Lung (tissue), 12 donors: ENCODE results near the gene STAB1. TPM values are rescaled to one million over a fixed set of nuclear protein-coding genes. Genes with fewer than 3 reads are reported as not detected.

Experiments used
- ATAC-seq: fragments of 200-7000 bp; cut with Tn5 transposase; one replicate; pipeline ENCODE4 v1.9.1; 2020; ENCODE audit warnings: moderate number of reproducible peaks; ENCODE audit not compliant: insufficient read depth, low FRiP score
- DNase-seq, 3 donors: peaks; one replicate each; pipeline ENCODE4 v3.0.0-alpha.2; 2013 to 2017
- H3K27ac ChIP-seq, 2 donors: one replicate each; pipeline ENCODE4 v1.5.1; 2013; ENCODE audit warnings: mild to moderate bottlenecking in 2 of 2, moderate library complexity in 2 of 2, control low read depth in 1 of 2, inconsistent platforms in 1 of 2, low read depth in 1 of 2, low read length in 1 of 2
- H3K27me3 ChIP-seq, 3 donors: one replicate each; pipeline ENCODE4 v1.5.1; 2013; ENCODE audit warnings: low read length in 2 of 3; ENCODE audit not compliant: control insufficient read depth in 3 of 3, insufficient read depth in 3 of 3
- H3K36me3 ChIP-seq, 4 donors: one replicate each; pipeline ENCODE4 v1.5.1; 2013; ENCODE audit warnings: low read length in 4 of 4, mild to moderate bottlenecking in 1 of 4, moderate library complexity in 1 of 4; ENCODE audit not compliant: control insufficient read depth in 4 of 4, insufficient read depth in 4 of 4
- H3K4me1 ChIP-seq, 5 donors: one replicate each; pipeline ENCODE4 v1.5.1; 2013; ENCODE audit warnings: low read length in 5 of 5, mild to moderate bottlenecking in 2 of 5, moderate library complexity in 1 of 5; ENCODE audit not compliant: control insufficient read depth in 5 of 5, insufficient read depth in 5 of 5
- H3K4me3 ChIP-seq: one replicate; pipeline ENCODE4 v1.5.1; 2013; ENCODE audit warnings: mild to moderate bottlenecking, control low read depth, moderate library complexity
- H3K9ac ChIP-seq, 2 donors: one replicate each; pipeline ENCODE4 v1.5.1; 2013; ENCODE audit warnings: low read length in 2 of 2, control low read depth in 1 of 2; ENCODE audit not compliant: insufficient read depth in 1 of 2
- H3K9me3 ChIP-seq, 4 donors: one replicate each; pipeline ENCODE4 v1.5.1; 2013; ENCODE audit warnings: low read length in 3 of 4, mild to moderate bottlenecking in 1 of 4, moderate library complexity in 1 of 4; ENCODE audit not compliant: control insufficient read depth in 4 of 4, insufficient read depth in 3 of 4
- WGBS, 2 donors: extraction: QIAGEN DNeasy Blood & Tissue Kit; methylation state at CpG; one replicate each; pipeline ENCODE4 v1.1.7; 2013; 5-methylcytosine and 5-hydroxymethylcytosine counted together
- polyA plus RNA-seq, 2 donors: library from polyadenylated mRNA; stranded (reverse); fragments of 200-250 nt; gene quantifications; one replicate each; pipeline ENCODE4 v1.2.1, GENCODE V29; 2013
- total RNA-seq, 2 donors: library from RNA; depleted of rRNA in 1 of 2; stranded (reverse); fragments of >200 nt in 1 of 2; gene quantifications; one replicate each; pipeline ENCODE4 v1.2.1, GENCODE V29; 2014 to 2021
- TF ChIP-seq, protein P1 (sequence below): IDR thresholded peaks from 2 replicates; pipeline ENCODE4 v1.5.1; 2012; ENCODE audit warnings: mild to moderate bottlenecking; ENCODE audit errors: control extremely low read depth, extremely low read depth
- donor health status: control.
- donor health status: control.
- donor health status: Bipolar disorder and iron deficiency.
- donor health status: healthy.
- donor health status: DM: yes; HTN: yes; CAD: no.

The STAB1 gene
- total and polyA plus RNA-seq, 4 donors = 53.1 to 220 (median 193) TPM

GRCh38 chr3:52456169-52456799, 38.9 kb upstream of the STAB1 start:
- peak overlapping the region; percentile 69 to 70 for H3K9ac ChIP-seq
- WGBS, 2 donors = 11 to 25% methylated on average over 13 of the region's 13 CpGs
- peak; percentile 50 to 69 (median 50) for DNase-seq
- no peak for ATAC-seq
- TF ChIP-seq, protein P1, sequence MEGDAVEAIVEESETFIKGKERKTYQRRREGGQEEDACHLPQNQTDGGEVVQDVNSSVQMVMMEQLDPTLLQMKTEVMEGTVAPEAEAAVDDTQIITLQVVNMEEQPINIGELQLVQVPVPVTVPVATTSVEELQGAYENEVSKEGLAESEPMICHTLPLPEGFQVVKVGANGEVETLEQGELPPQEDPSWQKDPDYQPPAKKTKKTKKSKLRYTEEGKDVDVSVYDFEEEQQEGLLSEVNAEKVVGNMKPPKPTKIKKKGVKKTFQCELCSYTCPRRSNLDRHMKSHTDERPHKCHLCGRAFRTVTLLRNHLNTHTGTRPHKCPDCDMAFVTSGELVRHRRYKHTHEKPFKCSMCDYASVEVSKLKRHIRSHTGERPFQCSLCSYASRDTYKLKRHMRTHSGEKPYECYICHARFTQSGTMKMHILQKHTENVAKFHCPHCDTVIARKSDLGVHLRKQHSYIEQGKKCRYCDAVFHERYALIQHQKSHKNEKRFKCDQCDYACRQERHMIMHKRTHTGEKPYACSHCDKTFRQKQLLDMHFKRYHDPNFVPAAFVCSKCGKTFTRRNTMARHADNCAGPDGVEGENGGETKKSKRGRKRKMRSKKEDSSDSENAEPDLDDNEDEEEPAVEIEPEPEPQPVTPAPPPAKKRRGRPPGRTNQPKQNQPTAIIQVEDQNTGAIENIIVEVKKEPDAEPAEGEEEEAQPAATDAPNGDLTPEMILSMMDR = no peak
- peaks cover 0 to 34% (median 19%) of the 10 kb centered on the region in 5 donors for H3K4me1 ChIP-seq
- H3K36me3 ChIP-seq = peaks cover 5 to 26% (median 14%) of the 10 kb centered on the region in 4 donors
- no peaks in the 10 kb centered on the region for H3K27me3 ChIP-seq
- H3K4me3 ChIP-seq = peak overlapping the region; percentile 46
- no peaks in the 10 kb centered on the region for H3K9me3 ChIP-seq
- peak overlapping the region; percentile 48 to 88 for H3K27ac ChIP-seq

DNA sequence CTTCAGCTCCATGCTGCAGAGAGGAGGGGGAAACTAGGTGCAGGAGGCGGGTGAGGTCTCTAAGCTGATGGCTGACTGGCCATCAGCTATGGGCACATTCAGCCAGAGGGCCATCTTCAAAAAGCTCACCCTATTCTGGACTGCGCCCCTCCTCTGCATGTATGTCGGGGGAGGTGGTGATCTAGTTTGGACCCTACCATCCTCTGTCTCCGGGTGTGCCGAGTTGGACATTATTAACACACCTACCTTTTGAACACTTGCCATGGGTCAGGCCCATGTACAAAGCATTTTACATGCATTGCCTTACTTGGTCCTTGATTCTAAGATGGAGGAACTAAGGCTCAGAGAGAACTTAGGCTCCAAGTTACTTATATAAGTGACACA, 38.3 kb upstream of the STAB1 start:
- Histone ChIP-seq H3K27ac (peak overlapping the region; percentile 48 to 88), H3K4me3 (peak overlapping the region; percentile 46), H3K4me1 (peaks cover 0 to 34% (median 19%) of the 10 kb centered on the region in 5 donors), H3K9ac (peak overlapping the region in 1 of 2 donors; percentile 69), H3K27me3 (no peaks in the 10 kb centered on the region), H3K9me3 (no peaks in the 10 kb centered on the region), H3K36me3 (peaks cover 5 to 27% (median 15%) of the 10 kb centered on the region in 4 donors)
- DNase-seq (peak in 1 of 3 donors; percentile 11), ATAC-seq (no peak)
- TF ChIP-seq, protein P1 = no peak
- 79 to 91% methylated on average over 5 of the region's 5 CpGs for WGBS, 2 donors

DNA sequence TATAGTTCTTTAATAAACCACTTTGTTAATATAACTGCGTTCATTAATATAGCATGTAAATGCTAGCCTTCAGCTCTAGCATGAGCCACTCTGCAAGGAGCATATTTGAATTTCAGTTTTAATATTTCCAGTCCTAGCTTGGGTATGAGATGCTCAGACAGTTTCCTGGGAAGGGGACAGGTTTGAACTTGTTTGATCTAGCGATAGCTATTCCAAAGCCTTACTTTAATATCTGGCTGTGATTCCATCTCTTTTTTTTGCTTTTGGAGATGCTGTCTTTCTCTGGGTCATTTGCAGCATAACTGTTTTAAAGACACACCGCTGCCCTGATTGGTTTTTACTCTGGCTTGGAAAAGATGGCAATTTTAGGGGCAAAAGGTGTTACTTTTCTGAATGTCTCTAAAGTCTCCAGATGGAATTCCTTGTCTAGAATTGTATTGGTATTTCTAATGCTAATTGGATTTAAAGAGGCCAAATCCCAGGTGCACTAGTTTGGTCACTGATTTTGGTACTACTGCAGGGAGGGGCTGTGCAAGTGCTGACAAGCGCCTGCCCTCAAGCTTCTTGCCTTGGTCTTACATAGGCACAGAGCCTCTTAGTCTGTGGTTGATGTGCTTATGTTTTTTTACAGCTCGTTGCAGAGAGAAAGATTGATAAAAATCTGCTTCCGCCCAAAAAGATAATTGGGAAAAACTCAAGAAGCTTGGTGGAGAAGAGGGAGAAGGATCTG, 36.9 kb upstream of the STAB1 start:
- ATAC-seq = no peak
- peaks cover 0 to 34% (median 19%) of the 10 kb centered on the region in 5 donors for H3K4me1 ChIP-seq
- H3K27me3 ChIP-seq = no peaks in the 10 kb centered on the region
- H3K9ac ChIP-seq = no peak overlapping the region
- H3K27ac ChIP-seq = no peak overlapping the region
- H3K36me3 ChIP-seq = peaks cover 5 to 32% (median 15%) of the 10 kb centered on the region in 4 donors
- H3K4me3 ChIP-seq = no peak overlapping the region
- no peaks in the 10 kb centered on the region for H3K9me3 ChIP-seq
- DNase-seq = no peak
- 79% methylated on average over 6 of the region's 6 CpGs for WGBS, 2 donors
- TF ChIP-seq, protein P1 = no peak
